NCI-H345 treated with DMSO at 0.1 percent for 48 hours (cell line): ENCODE measurements around the gene CLECL1.

Experiments used
- DNase-seq: peaks from one replicate; lab custom pipeline; 2025; ENCODE audit not compliant: unreplicated experiment; lab: John Stamatoyannopoulos, UW

CLECL1 gene

GRCh38 chr12:9732921-9733461 is at the start of gene CLECL1:
Gene CLECL1 (minus strand): TSS chr12:9733097.
- no peak for DNase-seq

GRCh38 chr12:9781360-9781759 is 48.5 kb upstream of the CLECL1 start:
- DNase-seq = no peak

GRCh38 chr12:9779209-9779608 is 46.3 kb upstream of the CLECL1 start:
- no peak for DNase-seq

GRCh38 chr12:9776781-9777180 is 43.9 kb upstream of the CLECL1 start:
- DNase-seq = no peak

- no peak for DNase-seq
Observed at GRCh38 chr12:9773216-9773877, 40.5 kb upstream of the CLECL1 start.

- no peak for DNase-seq
Observed at GRCh38 chr12:9763025-9763424, 30.1 kb upstream of the CLECL1 start.

GRCh38 chr12:9762369-9762768 is 29.5 kb upstream of the CLECL1 start:
- no peak for DNase-seq

GRCh38 chr12:9761419-9761781 is 28.5 kb upstream of the CLECL1 start:
- DNase-seq = no peak

- DNase-seq = no peak
Observed at GRCh38 chr12:9760699-9761418, 28.0 kb upstream of the CLECL1 start, which contains the start of gene CD69. Gene CD69 (minus strand): TSS chr12:9760901. CDS start chr12:9760820, 81 bp downstream.

GRCh38 chr12:9760120-9760519 is 27.2 kb upstream of the CLECL1 start:
- DNase-seq = no peak

GRCh38 chr12:9759694-9760093 is 26.8 kb upstream of the CLECL1 start:
- DNase-seq = no peak

- DNase-seq = no peak
Observed at GRCh38 chr12:9758119-9758518, 25.2 kb upstream of the CLECL1 start.

GRCh38 chr12:9757433-9758025 is 24.6 kb upstream of the CLECL1 start:
- no peak for DNase-seq

- DNase-seq = no peak
Observed at GRCh38 chr12:9756706-9757105, 23.8 kb upstream of the CLECL1 start.

GRCh38 chr12:9756170-9756569 is 23.3 kb upstream of the CLECL1 start:
- DNase-seq = no peak

GRCh38 chr12:9755567-9755966 is 22.7 kb upstream of the CLECL1 start:
- DNase-seq = no peak

- DNase-seq = no peak
Observed at GRCh38 chr12:9755035-9755434, 22.1 kb upstream of the CLECL1 start.

GRCh38 chr12:9754099-9754927 is 21.4 kb upstream of the CLECL1 start:
- no peak for DNase-seq

- no peak for DNase-seq
Observed at GRCh38 chr12:9753498-9753897, 20.6 kb upstream of the CLECL1 start.

- no peak for DNase-seq
Observed at GRCh38 chr12:9753073-9753472, 20.2 kb upstream of the CLECL1 start.
